ENCODE results near the gene STAT5A.
"Not testable (repeated sequence)": the region's sequence is repeated elsewhere in the genome, so short reads cannot be mapped to it uniquely, and the experiment has no call there.

The STAT5A gene

DNA sequence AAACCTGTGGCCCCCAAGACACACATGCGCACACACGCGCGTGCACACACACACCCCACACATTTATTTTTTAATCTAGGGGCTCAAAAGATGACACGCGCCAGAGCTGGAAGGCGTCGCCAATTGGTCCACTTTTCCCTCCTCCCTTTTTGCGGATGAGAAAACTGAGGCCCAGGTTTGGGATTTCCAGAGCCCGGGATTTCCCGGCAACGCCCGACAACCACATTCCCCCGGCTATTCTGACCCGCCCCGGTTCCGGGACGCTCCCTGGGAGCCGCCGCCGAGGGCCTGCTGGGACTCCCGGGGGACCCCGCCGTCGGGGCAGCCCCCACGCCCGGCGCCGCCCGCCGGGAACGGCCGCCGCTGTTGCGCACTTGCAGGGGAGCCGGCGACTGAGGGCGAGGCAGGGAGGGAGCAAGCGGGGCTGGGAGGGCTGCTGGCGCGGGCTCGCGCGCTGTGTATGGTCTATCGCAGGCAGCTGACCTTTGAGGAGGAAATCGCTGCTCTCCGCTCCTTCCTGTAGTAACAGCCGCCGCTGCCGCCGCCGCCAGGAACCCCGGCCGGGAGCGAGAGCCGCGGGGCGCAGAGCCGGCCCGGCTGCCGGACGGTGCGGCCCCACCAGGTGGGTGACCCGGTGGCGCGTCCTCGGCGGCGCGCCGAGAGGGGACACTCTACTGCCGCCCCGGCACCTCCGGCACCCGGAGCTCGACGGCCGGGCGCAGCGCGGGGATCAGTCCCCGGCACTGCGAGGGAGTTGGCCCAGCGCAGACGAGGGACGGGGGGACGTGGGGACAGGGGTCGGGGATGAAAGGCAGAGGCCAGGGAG lies at the start of gene STAT5A:
Gene STAT5A (plus strand): TSS at position 522 of the 826 bp plus-strand sequence. CDS start 914 bp downstream, outside the sequence.
- DNase-seq: peak; percentile 91

DNA sequence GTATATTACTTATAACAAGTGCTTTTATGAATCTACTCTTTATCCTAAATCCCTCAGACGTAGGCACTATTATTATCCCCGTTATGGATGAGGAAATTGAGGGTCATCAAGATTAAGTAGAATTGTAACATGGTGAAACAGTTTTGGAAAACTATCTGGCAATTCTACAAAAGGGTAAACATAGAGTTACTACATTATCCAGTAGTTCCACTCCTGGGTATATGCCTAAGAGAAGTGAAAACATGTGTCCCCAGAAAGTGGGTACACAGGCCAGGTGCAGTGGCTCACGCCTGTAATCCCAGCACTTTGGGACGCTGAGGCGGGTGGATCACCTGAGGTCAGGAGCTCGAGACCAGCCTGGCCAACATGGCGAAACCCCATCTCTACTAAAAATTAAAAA lies 48.7 kb upstream of the STAT5A start:
- DNase-seq: not testable (repeated sequence)

DNA sequence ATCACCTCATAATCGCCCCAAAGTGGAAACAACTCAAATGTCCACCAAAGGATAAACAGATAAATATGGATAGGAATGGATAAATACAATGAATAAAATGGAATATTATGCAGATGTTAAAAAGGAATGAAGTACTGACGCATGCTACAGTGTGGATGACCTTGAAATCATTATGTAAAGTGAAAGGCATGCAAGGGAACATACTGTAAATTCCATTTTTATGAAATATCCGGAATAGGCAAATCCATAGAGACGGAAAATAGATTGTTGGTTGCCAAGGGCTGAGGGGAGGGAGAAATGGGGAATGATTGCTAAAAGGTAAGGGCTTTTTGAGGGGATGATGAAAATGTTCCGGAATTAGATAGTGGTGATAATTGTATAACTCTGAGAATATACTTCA lies 48.1 kb upstream of the STAT5A start:
- no peak for DNase-seq

DNA sequence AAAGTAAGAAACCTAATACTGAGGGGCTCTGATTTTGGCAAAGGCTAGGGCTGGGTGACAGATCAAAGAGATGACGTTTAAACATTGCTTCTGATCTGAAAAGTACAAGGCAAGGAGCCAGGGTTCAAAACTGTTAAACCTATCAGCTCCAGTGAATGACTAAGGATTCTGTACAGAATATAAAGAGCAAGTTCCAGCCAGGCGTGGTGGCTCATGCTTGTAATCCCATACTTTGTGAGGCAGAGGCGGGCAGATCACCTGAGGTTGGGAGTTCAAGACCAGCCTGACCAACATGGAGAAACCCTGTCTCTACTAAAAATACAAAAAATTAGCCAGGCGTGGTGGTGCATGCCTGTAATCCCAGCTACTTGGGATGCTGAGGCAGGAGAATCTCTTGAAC lies 47.4 kb upstream of the STAT5A start:
- DNase-seq: not testable (repeated sequence)

DNA sequence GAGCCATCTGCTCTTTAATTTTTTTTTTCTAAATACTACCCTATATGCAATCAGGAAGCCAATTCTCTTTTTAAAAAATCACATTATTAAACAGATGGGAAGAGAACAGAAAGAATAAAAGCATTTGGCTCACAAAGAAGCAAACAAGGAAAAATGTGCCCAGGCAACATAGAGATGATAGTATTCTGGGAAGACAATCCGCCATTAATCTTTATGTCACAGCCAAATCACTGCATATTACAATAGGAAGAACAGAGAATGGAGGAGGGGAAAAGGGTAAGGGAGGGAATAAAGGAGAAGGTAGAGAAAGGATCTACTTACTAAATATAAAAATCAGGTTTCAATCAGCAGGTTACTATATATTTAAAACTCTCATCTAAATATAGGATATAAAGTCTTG lies 46.4 kb upstream of the STAT5A start:
- DNase-seq: no peak

DNA sequence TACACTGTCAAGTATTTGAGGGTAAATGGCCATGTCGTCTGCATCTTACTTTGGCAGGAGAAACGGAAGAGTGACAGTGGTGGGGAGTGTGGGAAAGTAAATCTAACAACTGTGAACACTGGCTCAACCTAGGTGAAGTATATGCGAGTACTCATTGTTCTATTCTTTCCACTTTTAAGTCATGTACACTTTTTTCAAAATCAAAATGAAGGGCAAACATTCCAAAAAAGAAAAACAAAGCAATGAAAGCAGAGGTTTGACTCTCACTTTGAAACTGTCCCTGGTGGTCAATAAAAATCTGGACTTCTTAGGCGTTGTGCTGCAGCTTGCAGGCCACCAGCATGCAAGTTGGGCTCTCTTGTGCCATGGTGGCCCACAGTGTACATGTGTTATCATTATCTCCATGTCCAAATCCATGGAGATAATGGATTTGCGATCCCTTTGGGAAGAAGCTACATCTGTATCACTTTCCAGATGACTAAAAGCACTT lies 44.8 kb upstream of the STAT5A start:
- DNase-seq: no peak

DNA sequence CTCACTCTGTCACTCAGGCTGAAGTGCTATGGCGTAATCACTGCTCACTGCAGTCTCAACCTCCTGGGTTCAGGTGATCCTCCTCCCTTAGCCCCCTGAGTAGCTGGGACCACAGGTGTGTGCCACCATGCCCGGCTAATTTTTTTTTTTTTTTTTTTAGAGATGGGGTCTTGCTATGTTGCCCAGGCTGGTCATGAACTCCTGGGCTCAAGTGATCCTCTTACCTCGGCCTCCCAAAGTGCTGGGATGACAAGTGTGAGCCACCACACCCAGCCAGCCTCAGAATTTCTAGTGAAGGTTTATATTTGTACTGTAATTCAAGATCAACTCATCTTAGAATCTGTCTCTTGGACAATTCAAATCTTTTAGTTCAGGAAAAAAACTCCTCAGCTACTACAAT lies 44.2 kb upstream of the STAT5A start:
- not testable (repeated sequence) for DNase-seq

DNA sequence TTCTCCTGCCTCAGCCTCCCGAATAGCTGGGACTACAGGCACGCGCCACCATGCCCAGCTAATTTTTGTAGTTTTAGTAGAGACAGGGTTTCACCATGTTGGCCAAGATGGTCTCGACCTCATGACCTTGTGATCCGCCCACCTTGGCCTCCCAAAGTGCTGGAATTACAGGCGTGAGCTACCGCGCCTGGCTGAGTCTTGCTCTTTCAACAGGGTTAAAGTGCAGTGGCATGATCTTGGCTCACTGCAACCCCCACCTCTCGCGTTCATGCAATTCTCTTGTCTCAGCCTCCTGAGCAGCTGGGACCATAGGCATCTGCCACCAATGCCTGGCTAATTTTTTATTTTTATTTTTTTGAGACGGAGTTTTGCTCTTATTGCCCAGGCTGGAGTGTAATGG lies 43.1 kb upstream of the STAT5A start:
- DNase-seq: not testable (repeated sequence)

DNA sequence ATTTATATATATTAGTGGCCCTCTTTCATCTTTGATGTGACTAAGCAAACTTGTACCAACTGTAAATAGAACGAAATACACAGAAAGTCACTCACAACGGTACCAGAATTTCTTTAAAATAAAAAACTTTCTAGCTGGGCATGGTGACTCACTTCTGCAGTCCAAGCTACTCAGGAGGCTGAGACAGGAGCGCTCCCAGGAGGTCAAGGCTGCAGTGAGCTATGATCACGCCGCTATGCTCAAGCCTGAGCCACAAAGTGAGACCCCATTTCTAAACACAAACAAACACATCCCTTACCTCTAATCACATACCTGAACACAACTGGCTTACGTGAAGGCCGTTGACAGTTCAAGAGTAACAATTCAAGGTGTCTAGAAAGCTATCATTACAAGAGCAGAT lies 41.8 kb upstream of the STAT5A start:
- DNase-seq: no peak

DNA sequence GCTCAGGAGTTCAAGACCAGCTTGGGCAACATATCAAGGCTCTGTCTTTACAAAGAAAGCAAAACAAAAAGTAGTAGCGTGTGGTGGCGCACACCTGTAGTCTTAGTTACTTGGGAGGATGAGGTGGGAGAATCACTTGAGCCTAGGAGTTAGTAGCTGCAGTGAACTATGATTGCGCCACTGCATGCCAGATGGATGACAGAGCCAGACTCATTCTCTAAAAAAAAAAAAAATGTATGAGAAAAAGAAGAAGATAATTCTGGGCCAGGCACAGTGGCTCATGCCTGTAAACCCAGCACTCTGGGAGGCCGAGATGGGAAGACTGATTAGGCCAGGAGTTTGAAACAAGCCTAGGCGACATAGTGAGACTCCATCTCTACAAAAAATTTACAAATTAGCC lies 40.6 kb upstream of the STAT5A start:
- no peak for DNase-seq

DNA sequence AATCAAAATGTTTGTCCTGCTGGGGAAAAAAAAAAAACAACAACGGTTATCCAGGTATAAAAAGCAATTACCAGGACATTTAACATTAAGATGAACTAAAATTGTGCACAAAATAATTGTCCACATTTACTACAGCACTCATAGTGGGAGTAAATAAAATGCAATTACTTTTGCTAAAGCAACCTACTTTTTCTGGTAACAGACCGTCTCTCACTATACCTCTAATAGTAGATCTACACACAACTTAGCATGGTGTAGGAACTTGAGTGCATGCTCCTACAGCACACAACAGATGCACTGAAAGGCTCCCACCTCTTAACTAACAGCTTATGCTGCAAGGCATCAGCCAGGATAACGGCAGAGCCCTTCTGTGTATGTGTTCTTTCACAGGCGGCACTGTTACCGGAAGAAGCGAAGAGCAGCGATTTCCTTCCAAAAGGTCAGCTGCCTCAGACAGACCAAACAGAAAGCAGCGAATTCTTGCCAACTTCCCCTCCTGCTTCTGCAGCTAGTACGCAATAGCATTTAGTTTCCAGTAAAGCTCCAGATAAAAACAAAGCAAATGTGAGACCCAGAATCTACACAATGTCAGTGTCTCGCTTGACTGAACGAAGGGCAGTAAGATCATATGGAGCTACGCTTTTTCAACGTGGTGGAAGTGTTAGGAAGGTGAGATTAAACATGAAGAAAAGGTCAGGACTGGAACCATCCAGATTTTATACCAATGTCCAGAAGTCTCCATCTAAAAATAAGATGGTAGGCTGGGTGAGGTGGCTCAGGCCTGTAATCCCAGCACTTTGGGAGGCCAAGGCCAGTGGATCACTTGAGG lies 39.7 kb upstream of the STAT5A start:
- DNase-seq: peak; percentile 85

DNA sequence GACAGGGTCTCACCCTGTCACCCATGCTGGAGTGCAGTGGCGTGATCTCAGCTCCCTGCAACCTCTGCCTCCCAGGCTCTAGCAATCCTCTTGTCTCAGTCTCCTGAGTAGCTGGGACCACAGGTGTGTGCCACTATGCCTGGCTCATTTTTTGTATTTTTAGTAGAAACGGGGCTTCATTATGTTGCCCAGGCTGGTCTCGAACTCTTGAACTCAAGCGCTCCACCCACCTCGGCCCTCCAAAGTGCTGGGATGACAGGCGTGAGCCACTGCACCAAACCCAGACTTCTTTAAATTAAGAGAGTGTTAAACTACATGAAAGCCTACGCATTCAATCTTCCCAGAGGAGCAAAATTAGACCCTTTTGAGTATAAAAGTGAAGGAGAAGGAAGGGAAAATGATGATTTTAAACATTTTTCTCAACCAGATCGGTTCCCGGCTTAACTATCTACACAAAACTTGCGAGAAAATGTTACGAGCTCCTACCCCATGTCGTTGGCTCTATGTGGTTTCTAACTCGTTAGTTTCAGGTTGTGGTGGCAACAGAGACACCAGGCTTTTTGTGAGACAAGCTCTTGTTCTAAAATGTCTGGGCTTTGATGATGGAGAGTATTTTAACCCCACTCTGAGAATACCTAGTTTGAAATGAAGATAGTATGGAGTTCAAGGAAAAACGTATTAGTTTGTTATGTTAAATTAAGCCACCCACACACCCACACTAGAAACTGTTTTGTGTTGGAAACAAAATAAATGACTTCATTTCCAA lies 38.4 kb upstream of the STAT5A start:
- no peak for DNase-seq

DNA sequence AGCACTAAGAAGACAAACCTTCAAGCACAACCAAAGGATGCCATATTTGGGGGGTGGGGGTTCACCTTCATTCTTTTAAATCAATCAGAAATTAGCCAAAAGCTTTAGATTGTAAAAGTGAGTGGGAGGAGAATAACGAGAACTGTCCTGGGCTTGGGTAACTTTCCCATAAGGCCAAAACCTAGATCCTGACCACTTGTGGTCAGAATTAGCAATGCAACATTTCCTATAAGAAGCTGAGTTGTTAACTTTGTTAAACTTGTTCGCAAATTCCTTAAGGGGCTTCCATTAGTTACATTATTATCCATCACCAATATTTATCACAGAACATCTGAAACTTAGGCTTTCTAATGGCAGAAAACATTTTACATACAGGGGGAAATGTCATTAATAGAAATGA lies 37.2 kb upstream of the STAT5A start:
- no peak for DNase-seq

DNA sequence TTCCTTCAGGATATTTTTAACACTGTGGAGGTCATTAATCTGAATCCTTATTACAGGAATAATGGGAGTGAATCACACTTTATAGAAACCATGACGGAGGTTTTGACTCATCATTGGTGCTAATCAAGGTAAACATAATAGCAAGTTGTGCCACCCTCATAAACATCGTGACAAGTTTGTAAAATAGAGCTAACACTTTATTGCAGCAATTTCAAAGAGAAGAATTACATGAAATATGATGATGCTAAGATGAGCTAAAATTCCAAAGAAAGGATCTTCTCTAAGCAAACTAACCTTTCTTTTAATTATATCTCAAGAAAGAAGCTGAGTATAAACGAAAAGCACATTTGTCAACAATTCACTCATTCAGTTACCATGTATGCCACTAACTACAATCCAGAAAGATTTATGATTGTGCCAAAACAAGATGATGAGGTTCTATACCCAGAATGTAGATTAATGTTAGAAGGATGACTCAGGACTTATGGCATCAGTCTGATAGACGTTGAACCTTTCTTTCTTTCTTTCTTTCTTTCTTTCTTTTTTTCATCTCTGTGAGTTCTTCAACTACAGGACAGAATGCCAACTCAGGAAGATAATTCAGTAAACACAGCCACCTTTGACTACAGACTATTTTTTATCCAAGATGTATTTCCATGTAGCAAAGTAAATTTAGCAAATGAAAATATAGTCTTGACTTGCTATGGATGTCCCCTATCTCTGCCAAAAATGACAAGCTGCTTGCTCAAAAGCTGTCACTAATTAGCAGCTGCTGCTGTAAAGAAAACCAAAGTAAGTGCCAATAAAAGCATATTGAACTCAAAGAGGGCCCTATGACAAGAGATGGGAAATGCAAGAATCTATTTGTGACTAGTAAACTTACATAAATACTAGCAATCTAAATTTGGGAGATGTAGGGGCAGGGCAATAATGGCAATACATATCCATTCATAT lies 35.4 kb upstream of the STAT5A start:
- DNase-seq: no peak

DNA sequence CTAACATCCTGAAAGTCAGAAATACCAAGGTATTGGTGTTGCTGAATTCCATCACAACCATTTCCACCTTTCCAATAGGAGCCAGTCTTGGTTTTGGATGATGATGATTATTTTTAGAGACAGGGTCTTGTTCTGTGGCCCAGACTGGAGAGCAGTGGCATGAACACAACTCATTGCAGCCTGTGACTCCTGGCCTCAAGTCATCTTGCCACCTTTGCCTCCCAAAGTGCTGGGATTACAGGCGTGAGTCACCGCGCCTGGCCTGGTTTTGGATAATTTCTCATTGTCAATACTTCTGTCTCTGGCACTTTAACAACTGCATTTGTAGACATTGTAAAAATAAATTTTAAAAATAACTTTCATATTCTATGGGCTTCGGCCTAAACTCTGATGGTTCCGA lies 34.7 kb upstream of the STAT5A start:
- no peak for DNase-seq

DNA sequence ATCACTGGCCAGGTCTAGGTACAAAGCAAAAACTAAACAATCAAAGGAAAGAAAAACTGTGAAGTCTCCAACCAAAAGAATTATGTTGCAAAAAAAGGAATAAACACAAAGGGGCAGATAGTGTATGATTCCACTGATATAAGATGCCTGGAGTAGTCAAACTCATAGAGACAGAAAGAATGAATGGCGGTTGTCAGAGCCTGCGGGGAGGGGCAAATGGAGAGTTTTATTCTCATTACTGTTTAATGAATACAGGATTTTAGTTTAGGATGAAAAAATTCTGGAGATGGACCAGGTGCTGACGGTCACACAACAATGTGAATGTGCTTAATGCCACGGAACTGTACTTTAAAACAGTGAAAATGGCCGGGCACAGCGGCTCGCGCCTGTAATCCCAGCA lies 32.9 kb upstream of the STAT5A start:
- DNase-seq: no peak

DNA sequence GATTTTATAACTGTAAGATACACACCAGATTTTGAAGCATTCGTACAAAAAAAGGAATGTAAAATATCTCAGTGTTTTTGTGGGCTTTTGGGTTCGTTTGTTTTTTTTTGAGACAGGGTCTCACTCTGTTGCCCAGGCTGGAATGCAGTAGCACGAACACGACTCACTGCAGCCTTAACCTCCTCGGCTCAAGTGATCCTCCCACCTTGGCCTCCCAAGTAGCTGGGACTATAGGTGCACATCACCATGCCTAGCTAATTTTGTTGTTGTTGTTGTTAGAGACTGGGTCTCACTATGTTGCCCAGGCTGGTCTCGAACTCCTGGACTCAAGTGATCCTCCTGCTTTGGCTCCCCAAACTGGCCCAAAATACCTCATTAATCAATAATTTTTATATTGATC lies 28.0 kb upstream of the STAT5A start:
- no peak for DNase-seq

DNA sequence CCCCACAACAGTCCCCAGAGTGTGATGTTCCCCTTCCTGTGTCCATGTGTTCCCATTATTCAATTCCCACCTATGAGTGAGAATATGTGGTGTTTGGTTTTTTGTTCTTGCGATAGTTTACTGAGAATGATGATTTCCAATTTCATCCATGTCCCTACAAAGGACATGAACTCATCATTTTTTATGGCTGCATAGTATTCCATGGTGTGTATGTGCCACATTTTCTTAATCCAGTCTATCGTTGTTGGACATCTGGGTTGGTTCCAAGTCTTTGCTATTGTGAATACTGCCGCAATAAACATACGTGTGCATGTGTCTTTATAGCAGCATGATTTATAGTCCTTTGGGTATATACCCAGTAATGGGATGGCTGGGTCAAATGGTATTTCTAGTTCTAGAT lies 23.9 kb upstream of the STAT5A start:
- not testable (repeated sequence) for DNase-seq

DNA sequence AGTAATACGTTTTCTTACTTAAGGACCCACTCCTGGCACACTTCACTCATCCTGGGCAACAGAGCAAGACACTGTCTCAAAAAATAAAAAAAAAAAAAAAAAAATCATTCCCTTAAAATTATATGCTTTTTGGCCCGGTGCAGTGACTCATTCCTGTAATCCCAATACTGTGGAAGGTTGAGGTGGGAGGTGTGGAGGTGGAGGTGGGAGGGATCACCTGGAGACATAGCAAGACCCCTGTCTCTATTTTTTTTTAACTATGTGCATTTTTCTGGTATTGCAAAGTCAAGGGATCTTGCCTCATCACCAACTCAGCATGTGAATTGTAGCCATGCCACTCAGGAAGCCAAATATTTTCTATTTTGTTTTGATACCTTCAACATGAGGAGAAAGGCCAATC lies 21.8 kb upstream of the STAT5A start:
- DNase-seq: no peak

DNA sequence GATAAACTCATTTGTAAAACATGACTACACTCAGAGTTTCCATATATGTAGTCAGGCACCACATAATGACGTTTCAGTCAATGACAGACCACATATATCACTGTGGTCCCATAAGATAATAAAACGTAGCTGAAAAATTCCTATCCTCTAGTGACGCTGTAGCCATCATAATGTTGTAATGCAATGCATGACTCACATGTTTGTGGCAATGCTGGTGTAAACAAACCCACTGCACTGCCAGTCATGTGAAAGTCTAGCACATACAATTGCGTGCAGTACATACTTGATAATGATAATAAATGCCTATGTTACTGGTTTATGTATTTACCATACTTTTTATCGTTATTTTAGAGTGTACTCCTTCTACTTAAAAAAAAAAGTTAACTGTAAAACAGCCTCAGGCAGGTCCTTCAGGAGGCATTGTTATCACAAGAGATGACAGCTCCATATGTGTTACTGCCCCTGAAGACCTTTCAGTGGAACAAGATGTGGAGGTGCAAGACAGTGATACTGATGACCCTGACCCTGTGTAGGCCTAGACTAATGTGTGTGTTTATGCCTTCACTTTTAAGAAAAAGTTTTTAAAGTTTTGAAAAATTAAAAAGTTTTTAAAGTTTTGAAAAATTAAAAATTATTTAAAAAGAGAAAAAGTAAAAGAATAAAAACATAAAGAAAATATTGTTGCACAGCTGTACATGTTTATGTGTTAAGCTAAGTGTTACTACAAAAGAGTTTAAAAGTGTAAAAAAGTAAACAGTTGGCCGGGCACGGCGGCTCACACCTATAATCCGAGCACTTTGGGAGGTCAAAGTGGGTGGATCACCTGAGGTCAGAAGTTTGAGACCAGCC lies 21.2 kb upstream of the STAT5A start:
- DNase-seq: no peak

DNA sequence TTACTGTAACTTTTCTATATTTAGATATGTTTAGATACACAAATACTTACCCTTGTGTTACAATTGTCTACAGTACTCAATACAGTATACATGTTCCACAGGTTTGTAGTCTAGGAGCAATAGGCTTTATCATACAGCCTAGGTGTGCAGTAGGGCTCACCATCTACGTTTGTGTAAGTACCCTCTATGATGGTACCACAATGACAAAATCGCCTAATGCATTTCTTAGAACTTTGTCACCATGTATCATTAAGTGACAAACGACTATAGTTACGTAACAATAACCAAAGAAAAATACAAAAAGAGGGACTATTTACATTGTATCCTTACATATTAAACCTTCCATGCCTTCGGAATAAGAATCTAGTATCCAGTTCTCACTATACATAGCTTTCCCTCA lies 20.1 kb upstream of the STAT5A start:
- no peak for DNase-seq

All from right hindlimb (tissue), 1 donor.